COLO668 (cell line): ENCODE data around the gene PHLDB1.
A peak's percentile ranks its signal among the peaks of the same experiment; 100 is the strongest.
"Not testable (repeated sequence)": the region's sequence is repeated elsewhere in the genome, so short reads cannot be mapped to it uniquely, and the experiment has no call there.

Experiments used
- DNase-seq: peaks from one replicate; lab custom pipeline; 2025; ENCODE audit not compliant: unreplicated experiment; lab: John Stamatoyannopoulos, UW

PHLDB1 gene

DNA sequence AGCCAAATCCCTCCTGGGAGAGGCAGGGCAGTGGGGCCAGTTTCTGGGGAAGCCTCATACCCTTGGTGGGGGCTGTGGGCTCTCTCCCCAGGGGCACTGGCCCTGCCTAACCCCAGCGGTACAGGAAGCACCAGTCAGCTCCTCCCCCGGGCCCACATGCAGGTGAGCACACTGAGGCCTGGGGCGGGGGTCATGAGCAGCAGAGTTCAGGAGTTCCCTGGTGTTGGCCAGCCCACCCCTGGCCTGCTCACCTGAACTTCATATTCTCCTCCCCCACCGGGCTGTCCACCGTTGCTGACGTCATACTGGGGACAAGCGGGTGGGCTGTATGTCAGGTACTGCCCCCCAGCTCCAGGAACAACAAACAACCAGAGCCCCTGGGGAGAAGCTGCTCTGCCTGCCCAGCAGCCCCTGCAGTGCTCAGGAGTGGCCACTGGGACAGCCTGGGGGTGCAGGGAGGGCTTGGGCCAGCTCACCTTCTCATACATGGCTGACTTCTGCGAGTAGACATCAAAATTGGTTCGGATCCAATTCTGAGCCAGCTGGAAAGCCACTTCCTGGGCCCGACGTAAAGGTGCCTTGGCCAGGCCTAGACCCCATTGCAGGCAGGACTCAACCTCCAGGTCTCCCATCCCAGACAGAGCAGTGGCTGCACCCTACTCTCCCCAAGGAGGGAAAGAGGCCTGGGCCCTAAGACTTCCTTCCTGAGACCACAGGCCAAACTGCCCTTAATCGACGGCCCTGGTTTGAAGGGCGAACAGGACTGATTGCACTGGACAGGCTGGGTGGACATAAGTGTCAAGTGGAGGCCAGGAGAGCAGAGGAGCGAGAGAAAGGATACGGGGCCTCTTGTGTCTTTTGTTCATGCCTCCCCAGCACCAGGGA is 51.3 kb downstream of the PHLDB1 start:
- no peak for DNase-seq

DNA sequence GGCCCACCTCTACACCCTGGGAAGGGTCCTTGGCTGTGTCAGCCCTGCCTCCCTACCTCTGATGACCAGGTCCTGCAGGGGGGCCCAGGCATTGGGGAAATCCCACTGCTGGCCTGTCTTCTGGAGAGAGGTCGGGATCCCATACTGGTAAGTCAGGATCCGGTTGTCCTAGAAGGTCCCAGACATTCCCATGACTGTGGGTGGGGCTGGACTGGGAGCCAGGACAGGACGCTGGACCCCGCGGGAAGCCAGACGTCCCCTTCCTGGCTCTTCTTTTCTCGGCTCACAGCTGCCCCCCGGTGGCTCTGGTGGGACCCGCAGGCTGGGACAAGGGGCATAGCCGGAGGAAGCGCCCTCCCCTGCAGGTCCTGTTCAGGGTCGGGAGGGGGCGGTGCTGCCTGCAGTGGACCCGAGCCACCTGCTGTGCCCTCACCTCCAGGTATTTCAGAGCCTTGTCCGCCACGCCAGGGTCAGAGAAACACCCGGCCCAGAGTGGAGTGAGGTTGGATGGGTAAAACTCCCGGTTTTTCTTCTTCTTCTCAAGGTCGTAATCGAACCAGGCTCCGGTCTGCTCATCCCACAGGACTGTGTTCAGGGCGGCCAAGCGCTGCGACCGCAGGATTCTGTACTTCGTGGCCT is 52.0 kb downstream of the PHLDB1 start:
- DNase-seq: peak; percentile 90

DNA sequence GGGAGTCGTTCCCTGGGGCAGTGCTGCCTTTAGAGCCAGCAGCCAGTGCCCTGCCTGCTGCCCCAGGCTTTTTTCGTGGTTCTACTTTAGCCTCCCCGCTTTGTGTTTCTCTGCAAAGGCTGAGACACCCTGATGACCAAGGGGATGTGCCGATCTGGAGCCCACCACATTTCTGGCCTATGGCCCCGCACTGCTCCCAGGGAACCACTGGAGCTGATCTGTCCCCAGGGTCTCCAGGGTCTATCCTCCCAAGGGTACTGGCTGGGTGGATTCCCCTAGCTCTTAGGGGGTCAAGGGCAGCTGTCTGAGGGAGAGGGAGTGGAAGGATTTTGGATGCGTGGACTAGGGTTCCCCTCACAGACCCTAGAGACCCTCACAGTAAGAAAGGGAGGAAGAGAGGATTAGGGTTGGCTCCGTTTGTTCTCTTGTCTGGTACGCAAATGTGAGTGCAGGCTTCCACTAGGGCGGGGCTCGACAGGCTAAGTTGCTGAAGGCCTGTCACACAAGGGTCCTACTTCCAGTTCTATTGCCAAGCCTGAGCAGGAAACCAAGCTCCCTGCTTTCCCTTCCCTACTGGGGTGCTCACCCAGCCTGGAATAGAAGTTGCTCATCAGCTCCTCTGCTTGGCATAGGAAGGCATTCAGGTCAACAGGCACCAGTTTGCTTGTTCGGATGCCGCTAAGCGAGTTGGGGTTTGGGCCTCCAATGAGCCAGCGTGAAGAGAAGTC is 52.7 kb downstream of the PHLDB1 start:
- no peak for DNase-seq

DNA sequence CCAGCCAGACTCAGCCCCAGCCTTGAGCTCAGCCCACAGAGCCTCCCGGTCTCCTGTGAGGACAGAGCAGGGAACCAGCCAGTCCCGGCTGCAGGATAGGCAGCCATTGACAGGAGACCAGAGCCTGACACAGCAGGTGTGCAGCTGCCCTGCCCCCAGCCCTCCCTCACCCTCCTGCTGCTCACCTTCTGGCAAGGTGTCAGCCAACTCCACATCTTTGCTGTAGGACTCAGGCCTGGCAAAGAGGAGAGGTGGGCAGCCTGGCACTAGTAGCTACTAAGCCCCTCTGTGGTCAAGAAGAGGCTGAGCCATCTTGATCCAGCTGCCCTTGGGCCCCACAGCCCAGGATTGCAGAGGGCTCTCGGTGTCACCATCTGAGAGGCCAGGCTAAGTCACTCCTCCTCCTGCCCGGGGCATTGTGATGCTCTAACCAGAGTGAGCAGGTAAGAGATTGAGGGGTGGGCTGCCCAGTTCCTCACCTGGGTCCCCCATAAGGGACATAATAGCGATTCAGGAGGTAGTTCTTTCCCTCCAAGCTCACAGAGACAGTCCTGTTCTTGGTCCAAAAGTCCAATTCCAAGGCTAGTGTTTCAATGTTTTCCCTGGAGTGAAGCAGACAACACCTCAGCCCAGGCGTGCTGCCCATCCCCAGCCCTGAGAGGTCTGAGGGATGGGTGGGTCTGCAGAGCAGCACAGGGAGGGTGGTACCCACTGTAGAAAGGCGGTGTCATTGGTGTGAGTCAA is 53.4 kb downstream of the PHLDB1 start:
- DNase-seq: peak; percentile 64

- DNase-seq: no peak
Observed at GRCh38 chr11:118661425-118662301, 54.2 kb downstream of the PHLDB1 start.

GRCh38 chr11:118662401-118663271 is 55.2 kb downstream of the PHLDB1 start:
- DNase-seq: no peak

DNA sequence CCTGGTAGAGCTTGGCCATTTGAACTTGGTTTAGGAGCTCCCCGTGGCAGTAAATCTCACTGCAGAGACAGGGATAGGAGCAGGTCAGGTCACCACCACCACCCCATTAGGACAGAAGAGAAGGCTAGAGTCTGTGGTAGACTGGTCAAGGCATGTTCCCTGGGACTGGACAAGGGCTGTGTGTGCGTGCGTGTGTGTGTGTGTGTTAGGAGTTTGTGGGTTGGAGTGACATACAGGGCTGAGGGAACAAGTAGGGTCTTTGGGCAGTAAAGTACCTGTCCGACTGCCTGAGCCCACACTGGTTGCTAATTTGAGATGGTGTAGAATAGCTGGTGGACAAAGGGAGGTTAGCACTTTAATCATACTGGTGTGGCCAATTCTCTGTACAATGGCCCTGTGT is 56.0 kb downstream of the PHLDB1 start:
- DNase-seq: no peak

- no peak for DNase-seq
Observed at GRCh38 chr11:118663902-118664301, 56.5 kb downstream of the PHLDB1 start.

DNA sequence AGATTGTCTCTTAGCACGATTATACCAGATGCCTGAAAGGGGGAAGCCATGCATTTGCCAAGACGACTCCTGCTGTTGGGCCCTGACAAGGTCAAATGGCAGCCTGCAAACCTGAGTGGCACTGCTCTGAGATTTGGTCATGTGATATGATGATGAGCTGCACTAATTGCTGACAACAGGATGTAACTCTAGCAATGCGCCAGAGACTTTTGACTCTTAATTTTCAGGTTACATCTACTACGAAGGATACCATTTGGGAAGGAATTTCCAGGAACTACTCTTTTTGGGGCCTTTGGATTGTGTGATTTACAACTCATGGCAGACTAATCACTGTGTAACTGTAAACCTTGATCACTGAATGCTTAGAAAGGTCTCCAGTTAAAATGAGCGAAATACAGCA is 59.0 kb downstream of the PHLDB1 start:
- no peak for DNase-seq

DNA sequence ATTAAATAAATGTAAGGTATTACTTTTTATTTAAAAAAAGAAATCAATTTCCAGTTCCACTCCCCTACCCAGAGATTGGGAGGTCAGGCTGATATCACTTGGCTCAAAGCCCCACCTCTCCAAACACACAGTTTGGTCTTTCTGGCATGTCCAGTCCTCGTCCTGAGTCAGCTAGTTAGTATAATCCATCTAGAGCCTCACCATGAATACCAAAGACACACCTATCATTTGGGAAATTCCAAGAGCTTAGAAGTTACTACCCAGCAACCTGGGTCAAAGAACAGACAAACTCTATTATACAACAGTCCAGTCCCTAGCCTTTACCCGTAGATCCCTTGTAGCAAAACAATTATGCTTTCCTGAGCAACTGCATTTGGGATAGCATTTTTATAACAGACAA is 62.6 kb downstream of the PHLDB1 start:
- DNase-seq: no peak

- no peak for DNase-seq
Observed at GRCh38 chr11:118671254-118671653, 63.8 kb downstream of the PHLDB1 start.

DNA sequence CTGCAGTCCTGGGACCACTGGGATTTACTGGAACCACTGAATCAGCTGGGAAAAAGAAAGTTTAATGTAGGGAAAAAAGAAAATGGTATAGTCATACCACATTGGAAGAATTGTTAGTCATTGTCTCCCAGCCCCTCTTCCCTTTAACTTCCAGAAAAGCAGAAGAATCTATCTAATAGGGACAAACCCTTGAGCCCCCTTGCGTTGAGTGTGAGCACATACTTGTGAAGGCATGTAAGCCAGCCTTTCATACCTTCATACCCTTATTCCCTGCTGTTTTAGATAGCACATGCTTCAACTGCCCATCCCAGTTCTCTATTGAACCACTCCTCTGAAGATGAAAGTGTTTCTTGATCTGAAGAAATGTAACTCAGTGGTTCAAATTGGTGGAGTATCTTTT is 65.4 kb downstream of the PHLDB1 start:
- no peak for DNase-seq

DNA sequence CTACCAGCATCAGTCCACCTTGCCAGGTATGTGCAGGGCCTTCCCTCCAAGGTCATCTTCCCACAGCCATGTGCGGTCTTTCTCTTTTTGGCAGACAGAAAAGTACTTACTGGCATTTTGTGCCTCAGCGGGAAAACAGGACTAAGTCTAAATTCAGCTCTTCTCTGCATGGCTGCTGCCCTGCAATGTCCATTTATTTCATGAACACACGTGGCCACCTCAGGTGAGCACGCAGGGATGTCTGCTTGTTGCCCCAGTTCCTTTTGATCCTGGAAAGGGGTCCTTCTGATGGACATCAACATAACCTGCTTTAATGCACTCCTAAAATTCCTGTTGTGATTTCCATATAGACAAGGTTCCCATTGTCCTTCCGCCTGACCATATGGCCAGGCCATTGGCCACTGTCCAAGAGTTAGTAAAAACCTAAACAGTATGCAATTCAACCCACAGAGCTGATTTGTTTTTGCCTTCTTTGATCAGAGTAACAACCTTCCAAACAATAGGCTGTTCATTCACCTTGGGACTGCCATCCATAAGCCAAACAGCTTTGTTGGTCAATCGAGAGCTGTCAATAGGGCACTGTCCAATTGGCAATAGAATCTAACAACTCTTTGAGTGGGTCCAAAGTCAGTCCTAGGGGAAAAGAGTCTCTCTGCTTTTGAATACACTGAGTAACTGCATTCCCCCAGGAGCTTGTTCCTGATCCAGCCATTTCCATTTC is 66.1 kb downstream of the PHLDB1 start:
- no peak for DNase-seq

- DNase-seq: no peak
Observed at GRCh38 chr11:118674082-118674435, 66.6 kb downstream of the PHLDB1 start.

GRCh38 chr11:118677977-118678376 is 70.6 kb downstream of the PHLDB1 start:
- DNase-seq: no peak

- DNase-seq: not testable (repeated sequence)
Observed at GRCh38 chr11:118678908-118679307, 71.5 kb downstream of the PHLDB1 start.

- DNase-seq: peak; percentile 44
Observed at GRCh38 chr11:118679483-118679882, 72.1 kb downstream of the PHLDB1 start, which contains the start of gene TREH. Gene TREH, minus strand, starts transcription at chr11:118679650. Its CDS starts 23 bp downstream, at chr11:118679627.

DNA sequence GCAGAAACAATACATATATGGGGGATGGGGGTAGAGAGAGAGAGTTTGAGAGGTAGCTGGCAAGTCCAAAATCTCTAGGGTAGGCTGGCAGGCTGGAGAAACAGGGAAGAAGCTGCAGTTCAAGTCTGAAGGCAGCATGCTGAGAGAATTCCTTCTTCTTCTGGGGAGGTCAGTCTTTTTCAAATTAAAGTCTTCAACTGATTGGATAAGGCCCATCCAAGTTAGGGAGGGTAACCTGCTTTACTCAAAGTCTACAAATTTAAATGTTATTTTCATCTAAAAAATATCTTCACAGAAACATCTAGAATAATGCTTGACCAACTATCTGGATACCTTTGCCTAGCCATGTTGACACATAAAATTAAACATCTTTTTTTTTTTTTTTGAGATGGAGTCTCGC is 75.0 kb downstream of the PHLDB1 start:
- DNase-seq: no peak
